Caco-2 (cell line): ENCODE data around the gene NDUFC2. TPM values are rescaled to one million over a fixed set of nuclear protein-coding genes. Genes with fewer than 3 reads are reported as not detected.

Experiments
- BruUV-seq: library from RNA; stranded (reverse); fragments of 400-500 nt; replicated peaks from 2 replicates; lab custom pipeline; 2021; lab: Mats Ljungman, UMichigan
- CTCF ChIA-PET: fragments of 300-600 bp; sonication (Branson Sonifier 250); formaldehyde crosslinking; loops from one replicate; lab custom pipeline; 2022; ENCODE audit warnings: antibody characterized with exemption; lab: Charles Lee
- POLR2A ChIA-PET: fragments of 300-600 bp; sonication (Branson Sonifier 250); formaldehyde crosslinking; loops from one replicate; lab custom pipeline; 2022; ENCODE audit warnings: antibody characterized with exemption; lab: Charles Lee
- DNase-seq, 2 experiments: peaks; one replicate each; pipeline versions ENCODE4 v3.0.0 to v3.0.0-alpha.2; 2020 to 2022
- H3K27me3 ChIP-seq: replicated peaks from 2 replicates; pipeline ENCODE4 v1.6.0; 2011; ENCODE audit warnings: low read length; ENCODE audit not compliant: control insufficient read depth, insufficient read depth
- H3K36me3 ChIP-seq: 2 replicates; pipeline ENCODE4 v1.5.1; 2011; ENCODE audit warnings: low read length; ENCODE audit not compliant: control insufficient read depth, insufficient read depth
- H3K4me1 ChIP-seq: fragments of 250-450 bp; sonication (Bioruptor Pico); 2 replicates; pipeline ENCODE4 v1.5.1; 2020; ENCODE audit warnings: mild to moderate bottlenecking
- H3K4me3 ChIP-seq: 2 replicates; pipeline ENCODE4 v1.5.1; 2011; ENCODE audit warnings: low read depth, mild to moderate bottlenecking, control low read depth, low read length
- H3K9me3 ChIP-seq: fragments of 250-450 bp; sonication (Bioruptor Pico); 2 replicates; pipeline ENCODE4 v1.5.1; 2020; ENCODE audit warnings: mild to moderate bottlenecking, moderate library complexity
- H3K27ac Mint-ChIP-seq: one replicate; pipeline ENCODE4 v1.8.0; 2022; ENCODE audit warnings: mixed read lengths; ENCODE audit not compliant: unreplicated experiment
- H3K27me3 Mint-ChIP-seq: one replicate; pipeline ENCODE4 v1.8.0; 2022; ENCODE audit warnings: mixed read lengths; ENCODE audit not compliant: insufficient read depth, unreplicated experiment
- H3K36me3 Mint-ChIP-seq: one replicate; pipeline ENCODE4 v1.8.0; 2022; ENCODE audit warnings: mild to moderate bottlenecking, mixed read lengths; ENCODE audit not compliant: insufficient read depth, unreplicated experiment
- H3K4me1 Mint-ChIP-seq: one replicate; pipeline ENCODE4 v1.8.0; 2022; ENCODE audit warnings: low read depth, mixed read lengths; ENCODE audit not compliant: unreplicated experiment
- H3K4me3 Mint-ChIP-seq: one replicate; pipeline ENCODE4 v1.8.0; 2022; ENCODE audit warnings: mild to moderate bottlenecking, moderate library complexity, mixed read lengths; ENCODE audit not compliant: unreplicated experiment
- H3K9me3 Mint-ChIP-seq: one replicate; pipeline ENCODE4 v1.8.0; 2022; ENCODE audit warnings: mixed read lengths; ENCODE audit not compliant: unreplicated experiment
- CTCF ChIP-seq, 2 experiments: fragments of 200-600 bp in 1 of 2; IDR thresholded peaks; 1 replicate in 1 of 2; 2 replicates in 1 of 2; pipeline versions ENCODE4 v1.5.1 to v1.8.0; 2011 to 2022; ENCODE audit warnings: antibody characterized with exemption in 1 of 2, control low read depth in 1 of 2, inconsistent platforms in 1 of 2, low read depth in 1 of 2, low read length in 1 of 2, mild to moderate bottlenecking in 1 of 2, moderate library complexity in 1 of 2; ENCODE audit not compliant: insufficient read depth in 1 of 2, severe bottlenecking in 1 of 2, unreplicated experiment in 1 of 2
- intact Hi-C: fragments of 100-400 bp; cut with micrococcal nuclease; formaldehyde crosslinking; loops from one replicate; pipeline ENCODE4 v1.10.0; 2022; ENCODE audit not compliant: unreplicated experiment
- total RNA-seq: library from RNA; stranded (reverse); gene quantifications from 2 replicates; pipeline ENCODE4 v1.2.3, GENCODE V29; 2022

Gene NDUFC2
- total RNA-seq, 1 experiment from 2014 or later, result 732 TPM

- intact Hi-C loops, result loop anchor here (1.0 to 2.0 kb wide), 2 partner anchors 16 to 28 kb away; partner anchors contain the start of gene NDUFC2
- Mint-ChIP-seq H3K4me3 (no peak overlapping the region), H3K27ac (peak overlapping the region; percentile 70), H3K27me3 (no peaks in the 10 kb centered on the region), H3K9me3 (no peaks in the 10 kb centered on the region), H3K4me1 (peaks cover 28% of the 10 kb centered on the region), H3K36me3 (peaks cover 22% of the 10 kb centered on the region)
- peaks cover 31% of the 10 kb centered on the region for H3K4me1 ChIP-seq
- no peak overlapping the region for H3K4me3 ChIP-seq
- BruUV-seq, result no TSS peak
- no peak for TF ChIP-seq CTCF (IDR thresholded peaks at IDR 0.05; ENCODE audit: insufficient read depth in 1 of 2, low read depth in 1 of 2, low read length in 1 of 2, severe bottlenecking in 1 of 2, unreplicated experiment in 1 of 2)
- no peaks in the 10 kb centered on the region for H3K27me3 ChIP-seq
- no peaks in the 10 kb centered on the region for H3K36me3 ChIP-seq
- H3K9me3 ChIP-seq, result no peaks in the 10 kb centered on the region
- POLR2A ChIA-PET, result interaction anchor here (0.6 to 2.0 kb wide), 2 partner anchors 15 to 77 kb away, joined by 3 to 10 read pairs; partner anchors contain the start of gene ALG8
- CTCF ChIA-PET, result interaction anchor here (0.6 kb wide), 1 partner anchor 42 kb away, joined by 3 read pairs; no protein-coding TSS in a partner anchor
- peak in 1 of 2 experiments; percentile 73 for DNase-seq
Observed at GRCh38 chr11:78062671-78063070, 17.0 kb downstream of the NDUFC2 start.

DNA sequence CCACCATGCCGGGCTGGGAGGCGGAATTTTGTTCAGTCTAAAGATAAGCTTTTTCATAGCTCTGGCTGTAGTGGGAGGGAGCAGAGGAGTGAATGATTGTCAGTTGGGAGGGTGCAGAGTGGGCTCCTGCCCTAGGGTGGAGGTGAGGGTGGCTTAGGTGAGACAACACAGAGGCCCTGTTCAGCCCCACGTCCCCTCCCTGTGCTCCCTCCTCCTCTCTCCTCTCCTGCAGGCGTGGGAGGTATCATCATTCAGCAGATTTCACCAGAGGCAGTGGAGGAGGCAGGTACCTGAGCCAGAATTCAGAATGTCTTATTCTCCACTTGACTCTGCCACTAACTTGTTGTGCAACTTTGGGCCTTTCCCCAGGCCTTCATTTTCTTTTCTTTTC is 17.7 kb downstream of the NDUFC2 start:
- Mint-ChIP-seq H3K36me3 (peaks cover 21% of the 10 kb centered on the region), H3K4me1 (peaks cover 21% of the 10 kb centered on the region), H3K9me3 (no peaks in the 10 kb centered on the region), H3K27me3 (no peaks in the 10 kb centered on the region), H3K4me3 (no peak overlapping the region), H3K27ac (peak overlapping the region; percentile 70)
- BruUV-seq, result no TSS peak
- no peak overlapping the region for H3K4me3 ChIP-seq
- H3K9me3 ChIP-seq, result no peaks in the 10 kb centered on the region
- intact Hi-C loops, result loop anchor here (1.0 to 2.0 kb wide), 2 partner anchors 17 to 28 kb away; partner anchors contain the start of gene NDUFC2
- no peaks in the 10 kb centered on the region for H3K27me3 ChIP-seq
- H3K36me3 ChIP-seq, result no peaks in the 10 kb centered on the region
- DNase-seq, result peak; percentile 63 to 68
- ChIA-PET CTCF (interaction anchor here (0.6 to 1.4 kb wide), 4 partner anchors 14 to 502 kb away, joined by 3 to 13 read pairs (median 3); no protein-coding TSS in a partner anchor), POLR2A (interaction anchor here (0.6 to 2.0 kb wide), 2 partner anchors 16 to 78 kb away, joined by 3 to 10 read pairs; partner anchors contain the start of gene ALG8)
- no peak for TF ChIP-seq CTCF (IDR thresholded peaks at IDR 0.05; ENCODE audit: insufficient read depth in 1 of 2, low read depth in 1 of 2, low read length in 1 of 2, severe bottlenecking in 1 of 2, unreplicated experiment in 1 of 2)
- peaks cover 31% of the 10 kb centered on the region for H3K4me1 ChIP-seq

- Mint-ChIP-seq H3K4me3 (no peak overlapping the region), H3K27ac (peak overlapping the region; percentile 70), H3K9me3 (no peaks in the 10 kb centered on the region), H3K4me1 (peaks cover 15% of the 10 kb centered on the region), H3K36me3 (peaks cover 16% of the 10 kb centered on the region), H3K27me3 (no peaks in the 10 kb centered on the region)
- DNase-seq, result peak; percentile 52 to 65
- no peaks in the 10 kb centered on the region for H3K36me3 ChIP-seq
- ChIA-PET CTCF (interaction anchor here (0.6 to 1.4 kb wide), 5 partner anchors 14 to 503 kb away, joined by 3 to 13 read pairs (median 3); no protein-coding TSS in a partner anchor), POLR2A (interaction anchor here (0.7 to 2.0 kb wide), 2 partner anchors 31 to 78 kb away, joined by 4 to 10 read pairs; partner anchors contain the start of gene ALG8)
- no peaks in the 10 kb centered on the region for H3K9me3 ChIP-seq
- no peaks in the 10 kb centered on the region for H3K27me3 ChIP-seq
- no TSS peak for BruUV-seq
- intact Hi-C loops, result no loop called here
- no peak overlapping the region for H3K4me3 ChIP-seq
- no peak for TF ChIP-seq CTCF (IDR thresholded peaks at IDR 0.05; ENCODE audit: insufficient read depth in 1 of 2, low read depth in 1 of 2, low read length in 1 of 2, severe bottlenecking in 1 of 2, unreplicated experiment in 1 of 2)
- H3K4me1 ChIP-seq, result peaks cover 31% of the 10 kb centered on the region
Observed at GRCh38 chr11:78061088-78061920, 18.4 kb downstream of the NDUFC2 start.
